NCI-H510A treated with DMSO at 0.1 percent for 48 hours (cell line): ENCODE data around the gene CPT1A.

Experiments
- DNase-seq: peaks from one replicate; lab custom pipeline; 2025; lab: John Stamatoyannopoulos, UW

CPT1A gene

GRCh38 chr11:68854273-68854958 lies 12.7 kb upstream of the CPT1A start:
- no peak for DNase-seq

GRCh38 chr11:68852628-68853027 lies 10.9 kb upstream of the CPT1A start:
- DNase-seq, result no peak

- DNase-seq, result no peak
Measured at GRCh38 chr11:68848429-68848828, 6.7 kb upstream of the CPT1A start.

- DNase-seq, result no peak
Measured at GRCh38 chr11:68847395-68847794, 5.7 kb upstream of the CPT1A start.

GRCh38 chr11:68845351-68846002 lies 3.8 kb upstream of the CPT1A start:
- DNase-seq, result peak; percentile 20

- no peak for DNase-seq
Measured at GRCh38 chr11:68844801-68845200, 3.1 kb upstream of the CPT1A start.

GRCh38 chr11:68844376-68844775 lies 2.7 kb upstream of the CPT1A start:
- DNase-seq, result no peak

- DNase-seq, result peak; percentile 94
Measured at GRCh38 chr11:68843703-68844312, 2.1 kb upstream of the CPT1A start.

GRCh38 chr11:68843052-68843561 lies 1.4 kb upstream of the CPT1A start:
- no peak for DNase-seq

- no peak for DNase-seq
Measured at GRCh38 chr11:68842427-68843051, 823 bp upstream of the CPT1A start.

- peak; percentile 44 for DNase-seq
Measured at GRCh38 chr11:68840661-68841653, 759 bp downstream of the CPT1A start.

GRCh38 chr11:68839911-68840641 lies 1.6 kb downstream of the CPT1A start:
- DNase-seq, result peak; percentile 60

GRCh38 chr11:68839054-68839865 lies 2.5 kb downstream of the CPT1A start:
- DNase-seq, result peak; percentile 95

- peak; percentile 40 for DNase-seq
Measured at GRCh38 chr11:68838572-68838964, 3.1 kb downstream of the CPT1A start.

- no peak for DNase-seq
Measured at GRCh38 chr11:68837583-68838571, 3.8 kb downstream of the CPT1A start.

- DNase-seq, result no peak
Measured at GRCh38 chr11:68835749-68836148, 6.0 kb downstream of the CPT1A start.

- DNase-seq, result no peak
Measured at GRCh38 chr11:68835328-68835727, 6.4 kb downstream of the CPT1A start.

- DNase-seq, result no peak
Measured at GRCh38 chr11:68832476-68833181, 9.1 kb downstream of the CPT1A start.
